ENCODE results near the gene IL2RA. TPM values are rescaled to one million over a fixed set of nuclear protein-coding genes. Genes with fewer than 3 reads are reported as not detected.
"Not testable (repeated sequence)": the region's sequence is repeated elsewhere in the genome, so short reads cannot be mapped to it uniquely, and the experiment has no call there.

IL2RA gene
- polyA plus RNA-seq, 5 donors: 0.06 to 0.27 (median 0.18) TPM

DNA sequence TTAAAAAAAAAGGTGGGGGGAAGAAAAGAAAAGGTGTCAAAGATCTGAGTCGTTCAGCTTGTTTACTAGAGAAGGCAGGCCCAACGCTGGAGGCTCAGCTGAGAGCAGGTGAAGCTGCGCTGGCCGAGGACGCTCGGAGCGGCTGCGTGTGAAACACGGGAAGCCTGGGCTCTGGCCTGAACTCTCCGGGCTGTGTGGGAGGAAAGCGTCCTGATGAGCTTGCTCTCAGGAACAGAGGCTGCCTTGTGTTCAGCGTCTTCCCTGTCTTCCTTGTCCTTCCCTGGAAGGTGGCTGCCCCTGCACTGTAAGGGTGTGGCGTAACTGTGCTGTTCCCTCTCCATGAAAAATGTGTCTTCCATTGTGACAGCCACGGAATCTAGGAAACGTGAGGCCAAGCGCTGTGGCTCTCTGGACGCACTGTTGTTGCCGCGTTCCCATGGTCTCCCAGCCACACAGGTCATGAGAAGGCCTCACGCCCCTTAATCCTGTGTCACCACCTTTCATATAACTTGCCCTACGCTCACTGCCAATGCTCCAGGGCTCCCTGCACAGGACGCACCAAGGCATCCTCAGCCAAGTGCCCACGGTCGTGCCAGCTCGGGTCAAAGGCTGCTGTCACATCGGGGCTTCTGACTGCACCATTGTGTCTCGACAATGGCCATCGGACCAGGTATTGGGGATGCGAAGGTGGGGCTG, 100.6 kb downstream of the IL2RA start:
- DNase-seq: no peak

- DNase-seq: not testable (repeated sequence)
Measured at GRCh38 chr10:5960973-5961275, 101.2 kb downstream of the IL2RA start.

Other genes starting within 250 kb of the IL2RA start
- 100 to 1,000 TPM; 216 to 317 (median 269) TPM for gene GDI2, start 248.9 kb downstream of the IL2RA start, polyA plus RNA-seq (ENCODE audit: insufficient read depth in 1 of 5, insufficient read length in 5 of 5, low replicate concordance in 1 of 5)
- 10 to 100 TPM in 4 of 5 donors, 1 to 10 TPM in 1; 10.0 to 14.2 (median 11.0) TPM for gene ANKRD16, start 172.5 kb downstream of the IL2RA start, polyA plus RNA-seq (ENCODE audit: insufficient read depth in 1 of 5, insufficient read length in 5 of 5, low replicate concordance in 1 of 5)
- 10 to 100 TPM; 65.0 to 84.8 (median 83.9) TPM for gene FBH1, start 172.1 kb downstream of the IL2RA start, polyA plus RNA-seq (ENCODE audit: insufficient read depth in 1 of 5, insufficient read length in 5 of 5, low replicate concordance in 1 of 5)
- gene IL15RA, start 84.8 kb downstream of the IL2RA start, polyA plus RNA-seq (ENCODE audit: insufficient read depth in 1 of 5, insufficient read length in 5 of 5, low replicate concordance in 1 of 5): 1 to 10 TPM; 4.3 to 8.6 (median 5.9) TPM
- gene RBM17, start 26.7 kb upstream of the IL2RA start, polyA plus RNA-seq (ENCODE audit: insufficient read depth in 1 of 5, insufficient read length in 5 of 5, low replicate concordance in 1 of 5): 100 to 1,000 TPM; 157 to 211 (median 190) TPM
- 10 to 100 TPM; 12.7 to 23.4 (median 19.8) TPM for gene PFKFB3, start 140.6 kb upstream of the IL2RA start, polyA plus RNA-seq (ENCODE audit: insufficient read depth in 1 of 5, insufficient read length in 5 of 5, low replicate concordance in 1 of 5)